Lower lobe of right lung (tissue), 2 donors: ENCODE data around the gene MYOD1. TPM values are rescaled to one million over a fixed set of nuclear protein-coding genes. Genes with fewer than 3 reads are reported as not detected.

Experiments
- ATAC-seq, 2 donors: fragments of 200-7000 bp; cut with Tn5 transposase; one replicate each; pipeline ENCODE4 v1.9.1; 2020 to 2022; ENCODE audit warnings: mild to moderate bottlenecking in 2 of 2, moderate library complexity in 2 of 2
- DNase-seq: peaks from one replicate; pipeline ENCODE4 v3.0.0-alpha.2; 2020
- H3K27ac ChIP-seq: fragments of 200-600 bp; one replicate; pipeline ENCODE4 v1.8.0; 2022
- H3K27me3 ChIP-seq: fragments of 200-600 bp; one replicate; pipeline ENCODE4 v1.8.0; 2022; ENCODE audit warnings: low read depth
- H3K36me3 ChIP-seq: fragments of 200-600 bp; one replicate; pipeline ENCODE4 v1.8.0; 2022; ENCODE audit warnings: mild to moderate bottlenecking
- H3K4me1 ChIP-seq: fragments of 200-600 bp; one replicate; pipeline ENCODE4 v1.8.0; 2022
- H3K4me3 ChIP-seq: fragments of 200-600 bp; one replicate; pipeline ENCODE4 v1.8.0; 2022; ENCODE audit warnings: mild to moderate bottlenecking
- H3K9me3 ChIP-seq: fragments of 200-600 bp; one replicate; pipeline ENCODE4 v1.8.0; 2022
- CTCF ChIP-seq: fragments of 200-600 bp; IDR thresholded peaks from one replicate; pipeline ENCODE4 v1.8.0; 2022; ENCODE audit warnings: antibody characterized with exemption, mild to moderate bottlenecking
- intact Hi-C: fragments of 100-400 bp; cut with DNase I; formaldehyde crosslinking; loops from one replicate; pipeline ENCODE4 v1.11.0; 2022
- total RNA-seq: library from RNA; stranded (reverse); fragmentation: NEBNext Ultra II Directional; extraction: Animal tissue kit (Norgen Biotek cat#: 25700); gene quantifications from one replicate; pipeline ENCODE4 v1.2.1, GENCODE V29; 2021
- donor health status: DM: no; HTN: yes; CAD: no; lungs with severe emphysema.

MYOD1 gene
- total RNA-seq, 1 donor from 2014 or later = not detected

- Histone ChIP-seq H3K4me1 (no peaks in the 10 kb centered on the region), H3K27me3 (peaks cover 81% of the 10 kb centered on the region), H3K9me3 (no peaks in the 10 kb centered on the region), H3K27ac (no peak overlapping the region), H3K4me3 (no peak overlapping the region), H3K36me3 (no peaks in the 10 kb centered on the region)
- intact Hi-C loops = loop anchor here (10.0 kb wide), 1 partner anchor 253 kb away; no protein-coding TSS in a partner anchor
- no peak for TF ChIP-seq CTCF
- ATAC-seq (no peak), DNase-seq (no peak)
Measured at GRCh38 chr11:17722000-17722643, 2.8 kb downstream of the MYOD1 start.

DNA sequence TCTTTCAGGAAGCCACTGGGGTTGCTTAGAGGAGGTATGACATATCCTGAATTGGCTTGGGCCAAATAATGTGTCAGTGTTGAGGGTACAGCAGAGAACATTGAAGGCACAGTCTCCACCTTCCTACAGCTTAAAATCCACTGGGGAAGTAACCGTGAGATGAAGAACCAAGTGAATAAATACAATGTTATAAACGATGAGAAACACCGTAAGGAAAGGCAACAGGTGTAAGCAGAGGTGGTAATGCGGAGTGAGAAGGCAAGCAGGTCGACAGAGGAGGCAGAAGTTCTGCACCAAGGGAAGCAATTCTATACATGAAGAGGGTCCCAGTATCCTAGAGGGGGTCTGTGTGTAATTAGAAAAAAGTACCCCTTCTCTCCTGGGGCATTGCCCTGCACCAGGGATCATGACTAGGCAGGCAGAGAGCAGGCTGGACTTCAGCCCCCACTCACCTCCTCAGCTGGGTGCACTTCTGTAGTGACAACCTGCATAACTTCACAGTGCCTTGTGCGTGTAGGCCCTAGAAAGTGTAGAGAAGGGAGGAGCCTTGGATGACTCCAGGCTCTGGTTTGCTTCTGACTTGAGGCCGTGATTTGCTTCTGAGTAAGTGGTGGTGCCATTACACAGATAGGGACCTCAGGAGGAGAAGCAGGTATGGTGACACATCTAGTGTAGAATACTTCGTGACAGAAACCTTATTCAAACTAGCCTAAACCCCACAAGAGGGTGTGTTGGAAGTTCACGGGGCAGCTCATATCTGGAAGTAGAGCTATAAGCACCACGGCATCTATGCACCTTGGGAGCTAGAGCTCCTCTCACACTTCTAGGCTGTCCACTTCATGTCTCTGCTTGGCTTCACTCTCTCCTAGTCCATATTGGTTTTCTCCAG, 4.9 kb downstream of the MYOD1 start:
- peaks cover 61% of the 10 kb centered on the region for H3K27me3 ChIP-seq
- H3K4me1 ChIP-seq = no peaks in the 10 kb centered on the region
- no peaks in the 10 kb centered on the region for H3K9me3 ChIP-seq
- no peak overlapping the region for H3K27ac ChIP-seq
- ATAC-seq (no peak), DNase-seq (no peak)
- intact Hi-C loops = loop anchor here (10.0 kb wide), 1 partner anchor 251 kb away; no protein-coding TSS in a partner anchor
- no peak overlapping the region for H3K4me3 ChIP-seq
- no peak for TF ChIP-seq CTCF
- no peaks in the 10 kb centered on the region for H3K36me3 ChIP-seq

GRCh38 chr11:17725174-17725573, 5.8 kb downstream of the MYOD1 start:
- H3K4me3 ChIP-seq = no peak overlapping the region
- DNase-seq = no peak
- H3K27me3 ChIP-seq = peaks cover 55% of the 10 kb centered on the region
- no peaks in the 10 kb centered on the region for H3K9me3 ChIP-seq
- H3K27ac ChIP-seq = no peak overlapping the region
- intact Hi-C loops = loop anchor here (10.0 kb wide), 1 partner anchor 250 kb away; no protein-coding TSS in a partner anchor
- ATAC-seq = no peak
- H3K4me1 ChIP-seq = no peaks in the 10 kb centered on the region
- TF ChIP-seq CTCF = no peak
- no peaks in the 10 kb centered on the region for H3K36me3 ChIP-seq

GRCh38 chr11:17730137-17730536, 10.8 kb downstream of the MYOD1 start:
- H3K4me3 ChIP-seq = no peak overlapping the region
- peaks cover 42% of the 10 kb centered on the region for H3K27me3 ChIP-seq
- intact Hi-C loops = no loop called here
- H3K4me1 ChIP-seq = peaks cover 6% of the 10 kb centered on the region
- DNase-seq (no peak), ATAC-seq (no peak)
- H3K27ac ChIP-seq = no peak overlapping the region
- H3K36me3 ChIP-seq = no peaks in the 10 kb centered on the region
- H3K9me3 ChIP-seq = no peaks in the 10 kb centered on the region
- no peak for TF ChIP-seq CTCF

DNA sequence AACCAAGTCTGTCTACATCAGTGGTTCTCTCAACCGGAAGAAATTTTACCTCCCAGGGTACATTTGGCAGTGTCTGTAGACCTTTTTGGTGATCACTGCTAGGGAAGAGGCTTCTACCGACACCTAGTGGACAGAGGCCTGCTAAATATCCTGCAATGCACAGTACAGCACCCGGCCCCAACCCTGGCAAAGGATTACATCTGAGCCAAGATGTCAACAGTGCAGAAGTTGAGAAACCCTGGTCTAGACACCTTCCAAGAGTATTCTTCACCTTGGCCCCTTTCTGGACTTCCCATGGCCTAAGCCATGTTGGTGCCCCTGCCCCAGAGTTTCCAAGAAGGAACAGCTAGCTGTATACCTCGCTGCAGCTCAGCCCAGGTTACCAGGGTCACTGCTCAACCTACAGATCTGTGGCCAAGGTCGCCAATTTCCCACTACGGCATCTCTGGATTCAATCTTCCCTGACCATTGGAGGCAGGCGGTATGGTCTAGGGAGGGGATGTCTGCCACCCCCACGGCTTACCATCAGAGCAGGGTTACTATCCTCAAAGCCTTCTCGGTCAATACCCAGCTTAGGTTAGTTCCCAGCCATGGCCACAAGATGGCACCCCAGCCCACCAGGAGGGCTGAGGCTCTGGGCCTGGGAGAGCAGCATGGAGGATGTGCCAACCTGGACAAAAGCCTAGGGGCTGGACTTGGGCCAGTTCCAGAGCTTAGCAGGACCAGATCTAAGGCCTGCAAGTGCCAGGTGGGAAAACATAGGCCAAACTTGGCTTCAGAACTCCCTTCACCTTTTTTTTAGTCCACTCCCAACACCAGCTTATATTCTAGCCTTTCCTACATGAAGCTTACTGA, 11.5 kb downstream of the MYOD1 start:
- peak; percentile 80 to 84 for ATAC-seq
- H3K9me3 ChIP-seq = no peaks in the 10 kb centered on the region
- intact Hi-C loops = no loop called here
- peak; percentile 87 for TF ChIP-seq CTCF
- no peak overlapping the region for H3K27ac ChIP-seq
- H3K27me3 ChIP-seq = peaks cover 45% of the 10 kb centered on the region
- no peaks in the 10 kb centered on the region for H3K36me3 ChIP-seq
- no peak overlapping the region for H3K4me3 ChIP-seq
- peak; percentile 72 for DNase-seq
- peaks cover 10% of the 10 kb centered on the region for H3K4me1 ChIP-seq
